CD8-positive, alpha-beta memory T cell (primary cell): ENCODE measurements around the gene LRFN2. TPM values are rescaled to one million over a fixed set of nuclear protein-coding genes. Genes with fewer than 3 reads are reported as not detected.

ENCODE experiments used
- CTCF ChIA-PET: fragments of 350-600 bp; sonication (Branson Sonifier 250); formaldehyde crosslinking; loops from one replicate; lab custom pipeline; 2021; ENCODE audit warnings: antibody characterized with exemption; lab: Charles Lee
- POLR2A ChIA-PET: fragments of 350-600 bp; sonication (Branson Sonifier 250); formaldehyde crosslinking; loops from one replicate; lab custom pipeline; 2021; ENCODE audit warnings: antibody characterized with exemption; lab: Charles Lee
- DNase-seq, 5 donors: peaks; one replicate each; pipeline versions ENCODE4 v3.0.0 to v3.0.0-alpha.2; 2020 to 2022; ENCODE audit warnings: mixed read lengths in 1 of 5
- H3K27ac ChIP-seq: one replicate; pipeline ENCODE4 v1.7.0; 2013; ENCODE audit warnings: low read depth, mild to moderate bottlenecking, low read length, moderate library complexity
- H3K27me3 ChIP-seq: 2 replicates; pipeline ENCODE4 v1.7.0; 2013; ENCODE audit warnings: low read length, mild to moderate bottlenecking; ENCODE audit not compliant: insufficient read depth, poor library complexity, severe bottlenecking
- H3K36me3 ChIP-seq: 2 replicates; pipeline ENCODE4 v1.7.0; 2013; ENCODE audit warnings: mild to moderate bottlenecking, low read length, moderate library complexity; ENCODE audit not compliant: insufficient read depth
- H3K4me1 ChIP-seq: 2 replicates; pipeline ENCODE4 v1.7.0; 2013; ENCODE audit warnings: mild to moderate bottlenecking, low read length, moderate library complexity; ENCODE audit not compliant: insufficient read depth
- H3K4me3 ChIP-seq: 2 replicates; pipeline ENCODE4 v1.7.0; 2013; ENCODE audit warnings: mild to moderate bottlenecking, low read length
- H3K9me3 ChIP-seq: 2 replicates; pipeline ENCODE4 v1.7.0; 2013; ENCODE audit warnings: mild to moderate bottlenecking, low read length
- H3K27ac Mint-ChIP-seq, 8 donors: one replicate each; pipeline ENCODE4 v1.8.0; 2020 to 2021; ENCODE audit warnings: mixed read lengths in 8 of 8, mild to moderate bottlenecking in 6 of 8, inconsistent platforms in 3 of 8, moderate library complexity in 3 of 8
- H3K27me3 Mint-ChIP-seq, 2 donors: one replicate each; pipeline ENCODE4 v1.8.0; 2020 to 2021; ENCODE audit warnings: mixed read lengths in 2 of 2, mild to moderate bottlenecking in 1 of 2, moderate library complexity in 1 of 2
- H3K36me3 Mint-ChIP-seq, 3 donors: one replicate each; pipeline ENCODE4 v1.8.0; 2020 to 2021; ENCODE audit warnings: mixed read lengths in 3 of 3, inconsistent platforms in 1 of 3, mild to moderate bottlenecking in 1 of 3
- H3K4me1 Mint-ChIP-seq, 3 donors: one replicate each; pipeline ENCODE4 v1.8.0; 2020 to 2021; ENCODE audit warnings: mixed read lengths in 3 of 3, inconsistent platforms in 1 of 3, mild to moderate bottlenecking in 1 of 3
- H3K4me3 Mint-ChIP-seq, 7 donors: one replicate each; pipeline ENCODE4 v1.8.0; 2020 to 2021; ENCODE audit warnings: mixed read lengths in 7 of 7, mild to moderate bottlenecking in 6 of 7, moderate library complexity in 4 of 7, inconsistent platforms in 2 of 7
- H3K9me3 Mint-ChIP-seq, 5 donors: one replicate each; pipeline ENCODE4 v1.8.0; 2020 to 2022; ENCODE audit warnings: mixed read lengths in 5 of 5, mild to moderate bottlenecking in 3 of 5, moderate library complexity in 2 of 5, inconsistent platforms in 1 of 5
- polyA plus RNA-seq: library from polyadenylated mRNA; unstranded; fragments of 300-500 nt; fragmentation: Illumina TruSeq; gene quantifications from one replicate; pipeline ENCODE4 v1.2.3, GENCODE V29; 2021
- total RNA-seq, 2 experiments: library from RNA; stranded (reverse); gene quantifications; one replicate each; pipeline ENCODE4 v1.2.3, GENCODE V29; 2021

The LRFN2 gene
- total and polyA plus RNA-seq, 3 experiments from 2014 or later = 0.29 TPM; not detected in 2

- H3K9me3 ChIP-seq = no peaks in the 10 kb centered on the region
- ChIA-PET CTCF (no interaction called here), POLR2A (no interaction called here)
- DNase-seq = no peak
- Mint-ChIP-seq H3K9me3 (no peaks in the 10 kb centered on the region), H3K4me1 (peaks cover 0 to 1% (median 0%) of the 10 kb centered on the region in 3 donors), H3K27ac (peak overlapping the region in 1 of 8 donors; percentile 10), H3K27me3 (peaks cover 4 to 8% of the 10 kb centered on the region in 2 donors), H3K36me3 (no peaks in the 10 kb centered on the region), H3K4me3 (no peak overlapping the region)
- H3K4me1 ChIP-seq = peaks cover 7% of the 10 kb centered on the region
- H3K4me3 ChIP-seq = no peak overlapping the region
- H3K27me3 ChIP-seq = no peaks in the 10 kb centered on the region
- H3K36me3 ChIP-seq = no peaks in the 10 kb centered on the region
- no peak overlapping the region for H3K27ac ChIP-seq
Observed at GRCh38 chr6:40443842-40444241, 143.3 kb downstream of the LRFN2 start.

DNA sequence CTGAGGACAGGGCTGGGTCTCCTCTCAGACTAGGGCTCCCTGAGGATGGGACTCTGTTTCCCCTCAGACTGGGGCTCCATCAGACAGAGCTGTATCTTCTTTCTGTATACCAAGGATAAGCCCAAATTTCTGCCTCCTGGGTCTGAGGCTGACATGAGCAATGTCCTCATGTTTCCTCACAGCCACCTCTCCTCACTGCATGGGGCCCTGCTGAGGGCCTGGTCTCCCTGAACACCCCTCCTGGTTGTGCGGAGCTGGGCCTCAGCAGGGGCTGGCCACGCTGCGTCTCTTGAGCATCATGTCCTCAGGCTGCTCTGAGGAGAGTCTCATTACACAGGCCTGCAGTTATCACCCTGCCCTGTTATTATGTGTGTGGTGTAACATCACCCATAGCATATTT lies 144.6 kb downstream of the LRFN2 start:
- CTCF ChIA-PET = no interaction called here

DNA sequence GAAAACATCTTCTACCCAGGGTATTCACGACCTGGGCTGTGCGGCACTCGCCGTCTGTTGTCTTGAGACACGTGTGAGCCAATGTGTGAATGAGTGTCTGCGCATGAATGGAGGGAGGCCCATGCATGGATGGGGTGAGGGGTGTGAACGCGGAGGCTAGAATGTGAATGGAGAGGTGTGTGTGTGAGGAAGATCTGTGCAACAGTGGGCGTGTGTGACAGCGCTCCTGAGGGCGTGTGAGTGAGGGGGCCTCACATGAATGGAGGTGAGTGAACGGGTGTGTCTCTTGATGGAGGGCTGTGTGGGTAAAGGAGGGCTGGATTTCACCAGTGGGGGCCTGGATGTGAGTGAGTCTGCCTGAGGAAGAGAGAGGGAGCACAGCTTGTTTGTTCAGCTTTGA lies 146.0 kb downstream of the LRFN2 start:
- CTCF ChIA-PET = no interaction called here
- no peak for DNase-seq

More for the DNA sequence above, 144.6 kb downstream of the LRFN2 start:
- Mint-ChIP-seq H3K27me3 (peaks cover 2 to 5% of the 10 kb centered on the region in 2 donors), H3K4me1 (peaks cover 0 to 1% (median 0%) of the 10 kb centered on the region in 3 donors), H3K36me3 (no peaks in the 10 kb centered on the region), H3K4me3 (no peak overlapping the region), H3K9me3 (no peaks in the 10 kb centered on the region), H3K27ac (no peak overlapping the region)
- Histone ChIP-seq H3K4me3 (no peak overlapping the region), H3K27me3 (no peaks in the 10 kb centered on the region), H3K4me1 (peaks cover 7% of the 10 kb centered on the region), H3K9me3 (no peaks in the 10 kb centered on the region), H3K27ac (no peak overlapping the region), H3K36me3 (no peaks in the 10 kb centered on the region)
- POLR2A ChIA-PET = no interaction called here
- no peak for DNase-seq

GRCh38 chr6:40440053-40440452 lies 147.1 kb downstream of the LRFN2 start:
- no peak for DNase-seq
- H3K4me1 ChIP-seq = peaks cover 7% of the 10 kb centered on the region
- Mint-ChIP-seq H3K4me3 (no peak overlapping the region), H3K27ac (no peak overlapping the region), H3K9me3 (no peaks in the 10 kb centered on the region), H3K36me3 (no peaks in the 10 kb centered on the region), H3K27me3 (peaks cover 0 to 6% of the 10 kb centered on the region in 2 donors), H3K4me1 (peaks cover 0 to 6% (median 4%) of the 10 kb centered on the region in 3 donors)
- CTCF ChIA-PET = no interaction called here
- H3K4me3 ChIP-seq = no peak overlapping the region
- POLR2A ChIA-PET = no interaction called here
- no peaks in the 10 kb centered on the region for H3K36me3 ChIP-seq
- no peaks in the 10 kb centered on the region for H3K27me3 ChIP-seq
- no peak overlapping the region for H3K27ac ChIP-seq
- H3K9me3 ChIP-seq = no peaks in the 10 kb centered on the region

More for the DNA sequence above, 146.0 kb downstream of the LRFN2 start:
- Histone ChIP-seq H3K4me1 (peaks cover 7% of the 10 kb centered on the region), H3K27me3 (no peaks in the 10 kb centered on the region), H3K4me3 (no peak overlapping the region), H3K9me3 (no peaks in the 10 kb centered on the region), H3K27ac (no peak overlapping the region), H3K36me3 (no peaks in the 10 kb centered on the region)
- H3K4me1 Mint-ChIP-seq = peaks cover 0 to 6% (median 4%) of the 10 kb centered on the region in 3 donors
- H3K4me3 Mint-ChIP-seq = no peak overlapping the region
- H3K36me3 Mint-ChIP-seq = no peaks in the 10 kb centered on the region
- H3K27me3 Mint-ChIP-seq = peaks cover 0 to 6% of the 10 kb centered on the region in 2 donors
- no peak overlapping the region for H3K27ac Mint-ChIP-seq
- no peaks in the 10 kb centered on the region for H3K9me3 Mint-ChIP-seq
- POLR2A ChIA-PET = no interaction called here

DNA sequence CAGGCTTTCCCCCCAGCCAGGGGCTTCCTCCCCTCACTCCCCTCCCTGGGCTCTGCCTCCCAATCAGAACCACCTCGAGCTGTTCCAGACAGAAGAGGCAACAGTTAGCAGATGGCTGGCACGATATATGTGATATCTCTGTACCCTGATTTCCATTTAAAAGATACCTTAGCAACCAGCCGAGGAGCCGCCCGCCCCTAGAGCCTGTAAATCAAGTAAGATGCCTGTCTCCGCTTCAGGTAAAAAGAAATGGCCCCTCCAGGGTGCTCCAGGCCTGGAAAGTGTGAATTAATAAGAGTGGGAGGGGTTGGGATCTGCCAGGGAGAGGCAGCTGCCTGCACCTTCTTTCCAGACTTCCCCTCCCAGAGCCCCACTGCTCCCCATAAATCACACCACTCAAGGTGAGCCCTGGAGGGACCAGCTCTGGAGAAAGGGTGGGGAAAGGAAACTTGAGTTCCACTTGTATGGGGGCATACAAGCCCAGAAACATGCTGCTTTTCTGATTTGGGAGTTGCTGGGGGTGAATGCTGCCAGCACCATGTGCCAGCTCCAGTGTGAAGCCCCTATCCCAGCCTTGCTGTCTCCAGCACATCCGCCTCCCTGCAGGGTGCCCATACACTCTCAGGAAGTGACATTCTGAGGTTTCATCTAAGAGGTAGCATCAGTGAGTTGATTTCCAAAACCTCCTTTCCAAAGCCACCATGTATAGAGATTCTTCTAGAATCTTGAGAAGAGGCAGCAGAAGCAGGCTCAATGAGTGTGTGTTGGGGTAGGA lies 148.0 kb downstream of the LRFN2 start:
- Mint-ChIP-seq H3K36me3 (no peaks in the 10 kb centered on the region), H3K27ac (no peak overlapping the region), H3K4me3 (no peak overlapping the region), H3K27me3 (peaks cover 0 to 6% of the 10 kb centered on the region in 2 donors), H3K4me1 (peaks cover 0 to 6% (median 4%) of the 10 kb centered on the region in 3 donors), H3K9me3 (no peaks in the 10 kb centered on the region)
- no peaks in the 10 kb centered on the region for H3K9me3 ChIP-seq
- no peaks in the 10 kb centered on the region for H3K27me3 ChIP-seq
- peaks cover 7% of the 10 kb centered on the region for H3K4me1 ChIP-seq
- POLR2A ChIA-PET = no interaction called here
- H3K36me3 ChIP-seq = no peaks in the 10 kb centered on the region
- H3K27ac ChIP-seq = no peak overlapping the region
- CTCF ChIA-PET = no interaction called here
- no peak overlapping the region for H3K4me3 ChIP-seq
- no peak for DNase-seq

DNA sequence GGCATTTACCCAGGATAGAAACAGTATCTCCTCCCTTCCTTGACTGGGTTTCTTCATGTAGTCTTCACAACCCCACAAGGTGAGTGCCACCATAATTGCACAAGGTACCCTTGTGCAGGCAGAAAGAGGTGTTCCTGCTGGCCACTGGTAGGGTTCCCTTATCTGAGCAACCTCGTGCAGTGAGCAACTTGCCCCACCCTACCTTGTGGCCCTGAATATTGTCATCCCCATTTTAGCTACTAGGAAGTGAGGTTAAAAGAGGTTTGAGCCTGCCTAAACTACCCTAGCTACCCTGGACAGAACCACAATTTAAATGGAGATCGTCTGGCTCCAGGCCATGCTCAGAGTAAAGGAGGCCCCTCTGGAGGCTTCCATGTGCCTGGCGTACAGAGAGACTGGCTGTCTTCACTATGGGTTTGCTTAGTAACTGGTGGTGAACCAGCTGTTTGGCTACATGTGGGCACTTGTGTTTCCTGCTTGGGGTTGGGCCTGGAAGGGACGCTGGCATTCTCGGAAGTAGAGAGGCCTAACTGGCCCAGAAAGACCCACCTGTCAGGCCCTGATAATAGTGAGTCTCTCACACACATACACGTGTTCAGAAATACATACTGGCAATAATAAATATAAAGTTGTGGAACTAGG lies 148.8 kb downstream of the LRFN2 start:
- Histone ChIP-seq H3K4me1 (peaks cover 7% of the 10 kb centered on the region), H3K9me3 (no peaks in the 10 kb centered on the region), H3K4me3 (no peak overlapping the region), H3K27ac (no peak overlapping the region), H3K27me3 (no peaks in the 10 kb centered on the region), H3K36me3 (no peaks in the 10 kb centered on the region)
- H3K27ac Mint-ChIP-seq = peak overlapping the region in 1 of 8 donors; percentile 27
- peaks cover 0 to 6% (median 4%) of the 10 kb centered on the region in 3 donors for H3K4me1 Mint-ChIP-seq
- ChIA-PET CTCF (no interaction called here), POLR2A (no interaction called here)
- peaks cover 0 to 7% of the 10 kb centered on the region in 2 donors for H3K27me3 Mint-ChIP-seq
- no peak for DNase-seq
- no peaks in the 10 kb centered on the region for H3K36me3 Mint-ChIP-seq
- no peak overlapping the region for H3K4me3 Mint-ChIP-seq
- H3K9me3 Mint-ChIP-seq = no peaks in the 10 kb centered on the region

DNA sequence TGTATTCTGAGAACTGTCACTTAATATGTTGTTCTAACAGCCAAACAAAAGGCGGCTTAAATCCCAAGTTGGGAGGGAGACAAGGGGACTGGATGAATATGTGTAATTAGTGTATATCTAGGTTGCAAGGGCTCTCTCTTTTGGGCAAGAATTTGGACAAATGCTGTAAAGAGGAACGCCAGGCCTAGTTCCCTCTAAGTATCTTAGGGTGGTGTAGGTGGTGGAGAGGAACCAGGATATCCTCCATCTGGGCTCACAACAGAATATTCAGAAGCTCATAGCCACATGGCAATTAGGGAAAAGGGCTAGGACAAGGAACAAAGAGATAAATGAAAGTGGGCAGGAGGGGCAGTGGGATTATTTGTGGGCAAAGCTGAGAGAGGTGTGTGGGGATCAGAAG lies 149.5 kb downstream of the LRFN2 start:
- Mint-ChIP-seq H3K27me3 (peaks cover 0 to 7% of the 10 kb centered on the region in 2 donors), H3K36me3 (no peaks in the 10 kb centered on the region), H3K9me3 (no peaks in the 10 kb centered on the region), H3K27ac (no peak overlapping the region), H3K4me3 (no peak overlapping the region), H3K4me1 (peaks cover 0 to 6% (median 4%) of the 10 kb centered on the region in 3 donors)
- ChIA-PET POLR2A (no interaction called here), CTCF (no interaction called here)
- Histone ChIP-seq H3K4me3 (no peak overlapping the region), H3K4me1 (peaks cover 7% of the 10 kb centered on the region), H3K27ac (no peak overlapping the region), H3K36me3 (no peaks in the 10 kb centered on the region), H3K9me3 (no peaks in the 10 kb centered on the region), H3K27me3 (no peaks in the 10 kb centered on the region)
- DNase-seq = no peak
